ENCODE data around the gene RDX.

Gene RDX

GRCh38 chr11:110336054-110336453 is 39.6 kb upstream of the RDX start:
- Histone ChIP-seq H3K4me1 (ENCODE audit: control insufficient read depth, low read length) (peaks cover 22% of the 10 kb centered on the region), H3K9me3 (ENCODE audit: control insufficient read depth, insufficient read depth, low read length) (no peaks in the 10 kb centered on the region), H3K79me2 (ENCODE audit: control insufficient read depth, low read length) (no peaks in the 10 kb centered on the region), H4K20me1 (ENCODE audit: control insufficient read depth, insufficient read depth, low read depth, low read length) (no peaks in the 10 kb centered on the region), H3K27me3 (ENCODE audit: control insufficient read depth, low read length) (no peaks in the 10 kb centered on the region), H3K4me2 (ENCODE audit: low read length) (no peak overlapping the region), H3K36me3 (ENCODE audit: control insufficient read depth, low read length) (peaks cover 4% of the 10 kb centered on the region; the same call in 1 of the 2 replicates), H3K27ac (ENCODE audit: low read depth, low read length) (no peak overlapping the region), H3F3A (ENCODE audit: control insufficient read depth, insufficient read depth) (no peaks in the 10 kb centered on the region), H3K9me2 (replicated peaks; ENCODE audit: control insufficient read depth, low read length) (no peaks in the 10 kb centered on the region), H3K4me3 (ENCODE audit: low read length) (no peak overlapping the region)
- no peak for TF ChIP-seq EZH2phosphoT487 (IDR thresholded peaks at IDR 0.05; ENCODE audit: borderline replicate concordance, low read length)
- TF ChIP-seq, protein P1, sequence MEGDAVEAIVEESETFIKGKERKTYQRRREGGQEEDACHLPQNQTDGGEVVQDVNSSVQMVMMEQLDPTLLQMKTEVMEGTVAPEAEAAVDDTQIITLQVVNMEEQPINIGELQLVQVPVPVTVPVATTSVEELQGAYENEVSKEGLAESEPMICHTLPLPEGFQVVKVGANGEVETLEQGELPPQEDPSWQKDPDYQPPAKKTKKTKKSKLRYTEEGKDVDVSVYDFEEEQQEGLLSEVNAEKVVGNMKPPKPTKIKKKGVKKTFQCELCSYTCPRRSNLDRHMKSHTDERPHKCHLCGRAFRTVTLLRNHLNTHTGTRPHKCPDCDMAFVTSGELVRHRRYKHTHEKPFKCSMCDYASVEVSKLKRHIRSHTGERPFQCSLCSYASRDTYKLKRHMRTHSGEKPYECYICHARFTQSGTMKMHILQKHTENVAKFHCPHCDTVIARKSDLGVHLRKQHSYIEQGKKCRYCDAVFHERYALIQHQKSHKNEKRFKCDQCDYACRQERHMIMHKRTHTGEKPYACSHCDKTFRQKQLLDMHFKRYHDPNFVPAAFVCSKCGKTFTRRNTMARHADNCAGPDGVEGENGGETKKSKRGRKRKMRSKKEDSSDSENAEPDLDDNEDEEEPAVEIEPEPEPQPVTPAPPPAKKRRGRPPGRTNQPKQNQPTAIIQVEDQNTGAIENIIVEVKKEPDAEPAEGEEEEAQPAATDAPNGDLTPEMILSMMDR (IDR thresholded peaks at IDR 0.05; ENCODE audit: low read depth, low read length, poor library complexity, severe bottlenecking) = no peak

DNA sequence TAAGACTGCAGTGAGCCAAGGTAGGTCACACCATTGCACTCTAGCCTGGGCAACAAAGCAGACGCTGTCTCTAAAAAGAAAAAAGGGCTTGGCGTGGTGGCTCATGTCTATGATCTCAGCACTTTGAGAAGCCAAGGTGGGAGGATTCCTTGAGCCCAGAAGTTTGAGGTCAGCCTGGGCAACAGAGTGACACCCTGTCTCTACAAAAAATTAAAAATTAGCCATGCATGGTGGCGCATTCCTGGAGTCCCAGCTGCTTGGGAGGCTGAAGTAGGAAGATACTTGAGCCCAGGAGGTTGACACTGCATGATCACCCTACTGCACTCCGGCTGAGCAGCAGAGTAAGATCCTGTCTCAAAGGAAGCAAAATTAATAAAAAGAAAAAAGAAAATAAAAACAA is 38.9 kb upstream of the RDX start:
- TF ChIP-seq EZH2phosphoT487 (IDR thresholded peaks at IDR 0.05; ENCODE audit: borderline replicate concordance, low read length) = no peak
- TF ChIP-seq, protein P1 (IDR thresholded peaks at IDR 0.05; ENCODE audit: low read depth, low read length, poor library complexity, severe bottlenecking) = no peak
- Histone ChIP-seq H3K4me2 (ENCODE audit: low read length) (no peak overlapping the region), H3K9me2 (replicated peaks; ENCODE audit: control insufficient read depth, low read length) (no peaks in the 10 kb centered on the region), H3K4me3 (ENCODE audit: low read length) (no peak overlapping the region), H3K27me3 (ENCODE audit: control insufficient read depth, low read length) (no peaks in the 10 kb centered on the region), H3F3A (ENCODE audit: control insufficient read depth, insufficient read depth) (no peaks in the 10 kb centered on the region), H3K36me3 (ENCODE audit: control insufficient read depth, low read length) (peaks cover 4% of the 10 kb centered on the region; the same call in 1 of the 2 replicates), H3K27ac (ENCODE audit: low read depth, low read length) (no peak overlapping the region), H4K20me1 (ENCODE audit: control insufficient read depth, insufficient read depth, low read depth, low read length) (no peaks in the 10 kb centered on the region), H3K79me2 (ENCODE audit: control insufficient read depth, low read length) (no peaks in the 10 kb centered on the region), H3K4me1 (ENCODE audit: control insufficient read depth, low read length) (peaks cover 24% of the 10 kb centered on the region), H3K9me3 (ENCODE audit: control insufficient read depth, insufficient read depth, low read length) (no peaks in the 10 kb centered on the region)

- TF ChIP-seq, protein P1 (IDR thresholded peaks at IDR 0.05; ENCODE audit: low read depth, low read length, poor library complexity, severe bottlenecking) = no peak
- no peak for TF ChIP-seq EZH2phosphoT487 (IDR thresholded peaks at IDR 0.05; ENCODE audit: borderline replicate concordance, low read length)
- H4K20me1 ChIP-seq (ENCODE audit: control insufficient read depth, insufficient read depth, low read depth, low read length) = no peaks in the 10 kb centered on the region
- peaks cover 29% of the 10 kb centered on the region for H3K4me1 ChIP-seq (ENCODE audit: control insufficient read depth, low read length)
- H3K27ac ChIP-seq (ENCODE audit: low read depth, low read length) = no peak overlapping the region
- H3K9me3 ChIP-seq (ENCODE audit: control insufficient read depth, insufficient read depth, low read length) = no peaks in the 10 kb centered on the region
- no peaks in the 10 kb centered on the region for H3K27me3 ChIP-seq (ENCODE audit: control insufficient read depth, low read length)
- H3F3A ChIP-seq (ENCODE audit: control insufficient read depth, insufficient read depth) = peaks cover 7% of the 10 kb centered on the region; the same call in 1 of the 2 replicates
- H3K4me2 ChIP-seq (ENCODE audit: low read length) = no peak overlapping the region
- H3K79me2 ChIP-seq (ENCODE audit: control insufficient read depth, low read length) = no peaks in the 10 kb centered on the region
- H3K36me3 ChIP-seq (ENCODE audit: control insufficient read depth, low read length) = peaks cover 4% of the 10 kb centered on the region; the same call in 1 of the 2 replicates
- no peak overlapping the region for H3K4me3 ChIP-seq (ENCODE audit: low read length)
- H3K9me2 ChIP-seq (replicated peaks; ENCODE audit: control insufficient read depth, low read length) = no peaks in the 10 kb centered on the region
Measured at GRCh38 chr11:110331626-110332025, 35.2 kb upstream of the RDX start.

Data from DOHH2 (cell line).